ENCODE data around the gene OR52N2.
A peak's percentile ranks its signal among the peaks of the same experiment; 100 is the strongest.

The OR52N2 gene

GRCh38 chr11:5808500-5809121 is at the start of gene OR52N2:
OR52N2 (plus strand) TSS chr11:5808924; CDS start chr11:5820336, 11,412 bp downstream.
- DNase-seq: peak; percentile 82

GRCh38 chr11:5767056-5767455 is 41.7 kb upstream of the OR52N2 start:
- DNase-seq: no peak

GRCh38 chr11:5783255-5783654 is 25.5 kb upstream of the OR52N2 start, which contains the start of gene OR52N5:
OR52N5 (minus strand) TSS chr11:5783355; CDS start chr11:5778634, 4,721 bp downstream.
- no peak for DNase-seq

DNA sequence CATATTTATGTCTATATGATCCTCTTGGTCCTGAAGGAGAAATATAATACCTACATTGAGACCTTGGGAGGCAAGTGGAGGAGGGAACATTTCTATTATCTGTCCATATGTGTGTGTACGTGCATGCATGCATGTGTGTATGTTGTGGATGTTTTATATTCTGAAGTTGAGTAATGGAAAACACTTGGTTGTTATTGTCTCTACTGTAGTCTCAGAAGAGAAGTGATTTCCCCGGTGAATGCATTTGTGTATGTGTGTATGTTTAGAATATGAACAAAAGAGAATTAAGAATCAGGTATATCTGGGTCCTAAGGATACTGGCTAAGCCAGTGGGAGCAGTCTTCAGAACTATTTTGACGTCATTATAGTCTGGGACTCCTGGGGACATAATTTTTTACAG is 17.6 kb upstream of the OR52N2 start, which contains the start of gene OR52N1:
OR52N1 (minus strand) TSS at position 101 of the 400 bp plus-strand sequence. CDS start 2,449 bp downstream, outside the sequence.
- no peak for DNase-seq

DNA sequence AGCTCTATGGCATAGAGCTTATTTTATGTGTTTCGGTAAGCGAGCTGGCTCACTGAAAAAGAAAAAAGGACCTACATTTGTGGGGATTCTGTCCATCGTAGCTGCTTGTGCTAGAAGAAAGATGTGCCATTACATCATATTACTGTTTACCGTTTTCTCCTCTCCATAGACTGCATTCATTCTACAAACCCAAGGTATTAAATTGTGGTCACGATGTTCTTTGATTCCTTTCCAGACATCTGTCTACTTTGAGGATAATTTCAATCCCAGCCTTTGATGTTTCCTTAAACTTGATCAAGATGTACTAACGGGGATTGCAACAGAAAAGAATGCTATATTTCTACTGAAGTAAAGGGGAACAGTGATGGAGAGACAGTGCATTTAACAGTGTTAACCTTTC is 12.2 kb upstream of the OR52N2 start:
- no peak for DNase-seq

DNA sequence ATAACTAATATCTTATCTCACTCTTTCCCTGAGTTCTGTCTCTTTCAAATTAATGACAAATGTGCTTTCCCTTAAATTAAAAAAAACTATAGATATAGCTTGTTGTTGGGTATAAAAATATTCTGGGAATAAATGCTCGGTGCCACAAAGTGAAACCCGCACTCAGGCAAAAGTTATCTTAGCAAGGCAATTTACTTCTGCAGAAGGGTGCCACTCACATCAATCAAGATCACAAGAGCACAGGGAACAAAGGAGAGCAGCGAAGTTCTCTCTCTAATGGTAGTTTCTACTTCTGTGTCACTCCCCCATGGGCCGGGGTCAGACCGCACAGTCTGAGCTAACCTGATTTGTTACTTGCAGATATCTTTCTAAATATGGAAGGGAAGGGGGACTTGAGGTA is 4.7 kb upstream of the OR52N2 start:
- no peak for DNase-seq

DNA sequence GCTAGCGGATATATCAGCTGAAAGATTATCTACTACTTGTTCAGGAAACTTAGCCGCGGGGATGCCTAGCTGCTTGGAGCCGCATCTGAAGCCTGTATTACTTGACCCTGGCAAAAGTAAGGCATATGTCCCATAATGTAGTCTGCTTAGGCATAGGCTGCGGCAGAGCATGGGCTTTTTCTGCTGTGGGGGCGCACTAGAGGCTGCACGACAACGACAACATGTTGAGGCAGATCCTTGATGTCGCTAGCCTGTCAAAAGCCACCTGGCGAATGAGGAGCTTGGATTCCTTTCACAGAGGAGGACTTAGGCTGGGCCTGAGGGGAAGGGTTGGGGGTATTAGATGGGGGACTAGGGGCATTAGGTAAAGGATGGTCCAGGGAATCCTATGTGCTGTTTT is 1.1 kb upstream of the OR52N2 start:
- DNase-seq: peak; percentile 69

GRCh38 chr11:5809122-5809519 is 397 bp downstream of the OR52N2 start:
- no peak for DNase-seq

DNA sequence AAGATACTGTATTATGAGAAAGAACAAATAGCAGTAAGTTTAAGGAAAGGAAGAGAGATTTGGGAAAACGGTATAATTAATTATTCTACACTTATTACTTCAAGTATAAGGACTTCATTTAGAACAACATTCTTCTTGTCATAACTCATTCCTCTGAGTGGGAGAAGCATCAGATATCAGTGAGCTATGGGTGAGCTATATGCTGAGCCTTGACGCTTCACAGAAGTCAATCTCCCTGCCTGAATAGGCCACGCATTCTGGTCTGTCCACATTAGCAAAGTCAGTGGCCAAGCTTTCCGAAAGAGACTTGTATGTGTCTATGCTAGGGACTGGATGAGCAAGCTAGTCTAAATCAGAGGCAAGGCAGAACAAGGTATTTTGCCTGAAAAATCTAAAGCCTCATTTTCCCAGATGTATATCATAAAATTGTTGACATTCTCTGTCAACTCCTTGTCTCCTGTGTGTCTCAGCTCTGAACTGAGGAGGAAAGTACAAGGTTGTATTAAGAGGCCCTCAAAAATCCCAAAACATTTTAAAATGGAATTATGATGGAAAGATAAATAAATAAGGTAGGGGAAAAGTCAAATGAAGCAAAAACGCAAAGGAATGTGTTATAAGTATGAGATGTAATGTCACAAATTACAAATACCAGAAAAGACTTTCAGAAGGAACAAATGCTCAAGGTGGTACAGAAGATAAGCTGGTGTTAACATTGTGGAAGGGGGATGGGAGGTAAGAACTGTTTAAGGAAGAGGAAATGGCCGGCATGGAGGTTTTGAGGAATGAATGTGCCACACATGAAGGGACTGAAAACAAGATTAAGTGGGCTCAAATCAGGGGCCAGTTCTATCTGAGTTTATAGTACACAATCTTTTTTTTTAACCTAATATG is 1.4 kb downstream of the OR52N2 start:
- DNase-seq: no peak

DNA sequence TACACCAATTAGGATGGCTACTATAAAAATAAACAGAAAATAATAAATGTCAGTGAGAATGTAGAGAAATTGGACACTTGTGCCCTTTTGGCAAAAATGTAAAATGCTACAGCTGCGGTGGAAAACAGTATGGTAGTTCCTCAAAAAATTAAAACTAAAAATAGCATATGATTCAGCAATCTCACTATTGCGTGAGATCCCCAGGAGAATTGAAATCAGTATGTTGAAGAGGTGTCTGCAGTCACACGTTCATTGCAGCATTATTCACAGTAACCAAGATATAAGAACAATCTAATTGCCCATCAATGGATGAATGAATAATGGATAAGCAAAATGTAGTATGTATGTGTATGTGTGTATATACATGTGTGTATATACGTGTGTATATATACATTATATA is 6.8 kb downstream of the OR52N2 start:
- no peak for DNase-seq

GRCh38 chr11:5818245-5818886 is 9.6 kb downstream of the OR52N2 start:
- DNase-seq: no peak

GRCh38 chr11:5831196-5831829 is 22.6 kb downstream of the OR52N2 start:
- DNase-seq: peak; percentile 88

- DNase-seq: no peak
Measured at GRCh38 chr11:5833446-5833845, 24.7 kb downstream of the OR52N2 start.

DNA sequence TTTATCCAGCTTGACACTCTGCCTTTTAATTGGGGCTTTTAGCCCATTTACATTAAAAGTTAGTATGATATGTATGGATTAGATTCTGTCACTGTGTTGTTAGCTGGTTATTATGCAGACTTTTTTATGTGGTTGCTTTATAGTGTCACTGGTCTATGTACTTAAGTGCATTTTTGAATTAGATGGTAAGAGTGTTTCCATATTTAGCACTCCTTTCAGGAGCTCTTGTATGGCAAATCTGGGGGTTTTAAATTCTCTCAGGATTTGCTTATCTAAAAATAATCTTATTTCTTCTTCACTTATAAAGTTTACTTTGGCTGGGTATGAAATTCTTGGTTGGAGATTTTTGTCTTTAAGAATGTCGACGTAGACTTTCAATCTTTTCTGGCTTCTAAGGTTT is 29.0 kb downstream of the OR52N2 start:
- no peak for DNase-seq

GRCh38 chr11:5841797-5842196 is 33.1 kb downstream of the OR52N2 start, which contains the start of gene OR52E6:
OR52E6 (minus strand) TSS chr11:5841897; CDS start chr11:5841897, 0 bp downstream.
- no peak for DNase-seq

GRCh38 chr11:5846701-5847100 is 38.0 kb downstream of the OR52N2 start:
- no peak for DNase-seq

DNA sequence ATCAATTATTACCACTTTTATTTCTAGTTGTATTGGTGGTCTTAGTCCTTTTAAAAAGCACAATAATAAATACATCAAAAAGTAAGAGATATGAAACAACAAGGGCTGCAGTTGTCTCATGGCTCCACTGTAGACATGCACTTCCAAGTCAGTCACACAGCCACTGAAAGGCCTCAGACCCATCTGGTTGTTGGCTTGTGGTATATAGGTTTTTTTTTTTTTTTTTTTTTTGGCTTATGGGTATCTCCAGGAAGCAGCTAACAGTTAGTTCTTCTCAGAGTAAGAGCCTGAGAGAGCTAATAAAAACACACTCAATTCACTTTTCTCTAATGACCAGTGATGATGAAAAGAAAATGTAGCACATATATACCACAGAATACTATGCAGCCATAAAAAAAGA is 39.0 kb downstream of the OR52N2 start:
- no peak for DNase-seq

DNA sequence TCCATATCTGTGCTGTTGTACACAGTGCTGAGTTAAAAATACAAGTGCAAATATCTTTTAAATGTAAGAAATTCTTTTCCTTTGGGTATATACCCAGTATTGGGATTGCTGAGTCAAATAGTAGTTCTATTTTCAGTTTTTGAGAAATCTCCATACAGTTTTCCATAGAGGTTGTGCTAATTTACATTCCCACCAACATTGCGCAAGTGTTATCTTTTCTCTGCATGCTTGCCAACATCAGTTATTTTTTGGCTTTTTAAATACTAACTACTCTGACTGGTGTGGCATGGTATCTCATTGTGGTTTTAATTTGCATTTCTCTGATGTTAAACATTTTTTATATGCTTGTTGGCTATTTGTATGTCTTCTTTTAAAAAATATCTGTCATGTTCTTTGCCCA is 42.3 kb downstream of the OR52N2 start:
- DNase-seq: no peak

- no peak for DNase-seq
Measured at GRCh38 chr11:5857590-5857989, 48.9 kb downstream of the OR52N2 start, which contains the start of gene OR52E8. OR52E8 (minus strand) TSS chr11:5857690; CDS start chr11:5857690, 0 bp downstream.

DNA sequence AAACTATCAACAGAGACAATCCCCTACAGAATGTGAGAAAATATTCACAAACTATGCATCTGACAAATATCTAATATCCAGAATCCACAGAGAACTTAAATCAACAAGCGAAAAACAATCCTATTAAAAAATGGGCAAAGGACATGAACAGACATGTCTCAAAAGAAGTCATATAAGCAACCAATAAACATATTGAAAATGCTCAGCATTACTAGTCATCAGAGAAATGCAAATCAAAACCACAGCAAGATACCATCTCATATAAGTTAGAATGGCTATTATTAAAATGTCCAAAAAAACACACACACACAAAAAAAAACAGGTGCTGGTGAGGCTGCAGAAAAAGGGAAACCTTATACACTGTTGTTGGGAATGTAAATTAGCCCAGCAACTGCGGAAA is 57.1 kb downstream of the OR52N2 start:
- no peak for DNase-seq
